ENCODE results near the gene SMG6.

DNA sequence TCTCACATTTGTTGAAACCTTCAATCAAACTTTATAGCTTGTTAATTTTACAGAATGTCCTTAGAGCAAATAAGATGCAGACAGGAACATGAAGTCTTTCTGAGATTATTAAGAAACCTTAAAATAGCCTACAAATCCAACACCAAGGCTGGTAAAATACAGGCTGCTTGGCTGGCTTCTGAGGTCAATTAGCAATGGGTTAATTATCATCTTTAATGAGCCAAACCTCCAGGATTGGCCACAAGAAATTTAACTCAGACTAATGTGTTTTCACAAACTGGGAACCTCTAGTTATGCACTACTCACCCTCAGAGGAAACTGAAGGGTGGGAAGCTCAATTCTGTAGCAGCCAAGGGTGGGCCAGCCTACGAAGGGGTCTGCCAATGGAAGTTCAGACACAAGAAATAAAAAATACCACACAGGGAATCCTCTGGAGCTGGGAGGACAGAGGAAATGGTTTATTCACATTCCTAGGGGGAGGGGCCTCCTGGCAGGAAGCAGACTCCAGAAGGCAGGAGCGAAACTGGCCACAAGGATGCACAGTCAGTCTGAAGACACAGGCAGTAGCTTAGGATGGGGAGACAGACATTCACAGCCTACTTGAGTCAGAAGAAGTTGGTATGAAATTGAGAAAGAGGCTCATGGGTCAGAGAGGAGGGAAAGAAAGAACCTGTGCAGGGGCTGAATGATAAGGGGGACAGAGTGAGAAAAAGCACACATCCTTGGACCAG lies 212.6 kb downstream of the SMG6 start:
- TF ChIP-seq, protein P1, sequence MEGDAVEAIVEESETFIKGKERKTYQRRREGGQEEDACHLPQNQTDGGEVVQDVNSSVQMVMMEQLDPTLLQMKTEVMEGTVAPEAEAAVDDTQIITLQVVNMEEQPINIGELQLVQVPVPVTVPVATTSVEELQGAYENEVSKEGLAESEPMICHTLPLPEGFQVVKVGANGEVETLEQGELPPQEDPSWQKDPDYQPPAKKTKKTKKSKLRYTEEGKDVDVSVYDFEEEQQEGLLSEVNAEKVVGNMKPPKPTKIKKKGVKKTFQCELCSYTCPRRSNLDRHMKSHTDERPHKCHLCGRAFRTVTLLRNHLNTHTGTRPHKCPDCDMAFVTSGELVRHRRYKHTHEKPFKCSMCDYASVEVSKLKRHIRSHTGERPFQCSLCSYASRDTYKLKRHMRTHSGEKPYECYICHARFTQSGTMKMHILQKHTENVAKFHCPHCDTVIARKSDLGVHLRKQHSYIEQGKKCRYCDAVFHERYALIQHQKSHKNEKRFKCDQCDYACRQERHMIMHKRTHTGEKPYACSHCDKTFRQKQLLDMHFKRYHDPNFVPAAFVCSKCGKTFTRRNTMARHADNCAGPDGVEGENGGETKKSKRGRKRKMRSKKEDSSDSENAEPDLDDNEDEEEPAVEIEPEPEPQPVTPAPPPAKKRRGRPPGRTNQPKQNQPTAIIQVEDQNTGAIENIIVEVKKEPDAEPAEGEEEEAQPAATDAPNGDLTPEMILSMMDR (IDR thresholded peaks at IDR 0.05; ENCODE audit: low read depth, low read length), result no peak
- TF ChIP-seq POLR2A (IDR thresholded peaks at IDR 0.05; ENCODE audit: extremely low read depth, insufficient read length), result no peak
